ENCODE measurements around the gene GSDMA.

Gene GSDMA

GRCh38 chr17:40023590-40024292 lies 60.9 kb downstream of the GSDMA start:
- no peak for FAIRE-seq

GRCh38 chr17:40024901-40025300 lies 62.1 kb downstream of the GSDMA start:
- no peak for FAIRE-seq

- FAIRE-seq = no peak
These were observed 62.8 kb downstream of the GSDMA start for GRCh38 chr17:40025559-40025958.

GRCh38 chr17:40025991-40026815 lies 63.4 kb downstream of the GSDMA start:
- FAIRE-seq = no peak

GRCh38 chr17:40026816-40027613 lies 64.2 kb downstream of the GSDMA start:
- no peak for FAIRE-seq
